ENCODE results near the gene TCERG1L.
"Not testable (repeated sequence)": the region's sequence is repeated elsewhere in the genome, so short reads cannot be mapped to it uniquely, and the experiment has no call there.

TCERG1L gene

GRCh38 chr10:131158695-131159094 is 152.8 kb downstream of the TCERG1L start:
- in situ Hi-C loops (cut with HindIII; ENCODE audit: low pct_unique_long_range_greater_than_20kb, low sequenced_read_pairs), result no loop called here
- no peak for DNase-seq (ENCODE audit: low read depth in 1 of 2, low spot score in 1 of 2)
- no peak for TF ChIP-seq JUND (IDR thresholded peaks at IDR 0.05; ENCODE audit: low read depth)

GRCh38 chr10:131157899-131158298 is 153.6 kb downstream of the TCERG1L start:
- in situ Hi-C loops (cut with HindIII; ENCODE audit: low pct_unique_long_range_greater_than_20kb, low sequenced_read_pairs), result no loop called here
- DNase-seq (ENCODE audit: low read depth in 1 of 2, low spot score in 1 of 2), result no peak
- TF ChIP-seq JUND (IDR thresholded peaks at IDR 0.05; ENCODE audit: low read depth), result no peak

DNA sequence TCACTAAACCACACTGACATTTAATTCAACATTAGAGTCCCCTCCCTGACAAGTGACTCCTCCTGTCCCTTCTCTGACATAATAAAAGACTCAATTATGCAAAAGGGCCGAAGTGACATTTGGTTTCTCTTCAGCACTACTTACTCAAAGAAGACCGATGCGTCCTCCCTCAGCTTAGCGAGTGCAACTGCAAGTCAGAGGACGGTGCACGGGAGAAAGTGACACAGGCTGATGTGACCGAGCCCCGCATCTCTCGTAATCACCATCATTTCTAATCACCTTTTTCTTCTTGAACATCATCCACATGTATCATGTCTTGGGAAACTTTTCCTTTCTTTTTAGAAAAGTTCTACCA is 155.7 kb downstream of the TCERG1L start:
- TF ChIP-seq JUND (IDR thresholded peaks at IDR 0.05; ENCODE audit: low read depth), result no peak
- in situ Hi-C loops (cut with HindIII; ENCODE audit: low pct_unique_long_range_greater_than_20kb, low sequenced_read_pairs), result no loop called here
- peak in 1 of 2 experiments; percentile 47 for DNase-seq (ENCODE audit: low read depth in 1 of 2, low spot score in 1 of 2)

- TF ChIP-seq JUND (IDR thresholded peaks at IDR 0.05; ENCODE audit: low read depth), result no peak
- in situ Hi-C loops (cut with HindIII; ENCODE audit: low pct_unique_long_range_greater_than_20kb, low sequenced_read_pairs), result no loop called here
- DNase-seq (ENCODE audit: low read depth in 1 of 2, low spot score in 1 of 2), result no peak
Observed at GRCh38 chr10:131155218-131155875, 156.2 kb downstream of the TCERG1L start.

GRCh38 chr10:131154306-131155025 is 157.1 kb downstream of the TCERG1L start:
- in situ Hi-C loops (cut with HindIII; ENCODE audit: low pct_unique_long_range_greater_than_20kb, low sequenced_read_pairs), result no loop called here
- DNase-seq (ENCODE audit: low read depth in 1 of 2, low spot score in 1 of 2), result no peak
- no peak for TF ChIP-seq JUND (IDR thresholded peaks at IDR 0.05; ENCODE audit: low read depth)

GRCh38 chr10:131152456-131152855 is 159.1 kb downstream of the TCERG1L start:
- in situ Hi-C loops (cut with HindIII; ENCODE audit: low pct_unique_long_range_greater_than_20kb, low sequenced_read_pairs); DNase-seq (ENCODE audit: low read depth in 1 of 2, low spot score in 1 of 2): not testable (repeated sequence)

- DNase-seq (ENCODE audit: low read depth in 1 of 2, low spot score in 1 of 2), result no peak
- no peak for TF ChIP-seq JUND (IDR thresholded peaks at IDR 0.05; ENCODE audit: low read depth)
- in situ Hi-C loops (cut with HindIII; ENCODE audit: low pct_unique_long_range_greater_than_20kb, low sequenced_read_pairs), result no loop called here
Observed at GRCh38 chr10:131150126-131150525, 161.4 kb downstream of the TCERG1L start.

DNA sequence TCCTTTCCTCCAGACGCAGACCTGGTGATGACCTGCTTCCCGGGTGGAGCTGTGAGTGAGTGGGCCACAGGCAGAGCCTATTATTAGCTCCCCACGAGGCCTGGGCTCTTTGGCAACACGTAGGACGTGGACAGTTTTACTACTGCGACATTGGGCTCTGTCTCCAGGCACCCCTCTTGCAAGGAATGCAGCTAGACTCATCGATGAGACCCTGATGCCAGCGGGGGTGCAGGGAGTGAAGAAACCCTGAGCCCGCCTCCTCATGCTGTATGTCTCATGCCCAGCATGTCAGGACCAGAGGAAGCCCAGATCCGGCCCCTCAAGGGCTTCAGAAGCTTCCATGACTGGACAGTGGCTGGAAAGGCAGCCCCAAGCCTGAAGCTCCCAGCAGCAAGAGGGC is 161.9 kb downstream of the TCERG1L start:
- in situ Hi-C loops (cut with HindIII; ENCODE audit: low pct_unique_long_range_greater_than_20kb, low sequenced_read_pairs), result no loop called here
- no peak for DNase-seq (ENCODE audit: low read depth in 1 of 2, low spot score in 1 of 2)
- TF ChIP-seq JUND (IDR thresholded peaks at IDR 0.05; ENCODE audit: low read depth), result no peak

GRCh38 chr10:131149111-131149510 is 162.4 kb downstream of the TCERG1L start:
- no peak for TF ChIP-seq JUND (IDR thresholded peaks at IDR 0.05; ENCODE audit: low read depth)
- DNase-seq (ENCODE audit: low read depth in 1 of 2, low spot score in 1 of 2), result no peak
- in situ Hi-C loops (cut with HindIII; ENCODE audit: low pct_unique_long_range_greater_than_20kb, low sequenced_read_pairs), result no loop called here

- no peak for TF ChIP-seq JUND (IDR thresholded peaks at IDR 0.05; ENCODE audit: low read depth)
- no peak for DNase-seq (ENCODE audit: low read depth in 1 of 2, low spot score in 1 of 2)
- in situ Hi-C loops (cut with HindIII; ENCODE audit: low pct_unique_long_range_greater_than_20kb, low sequenced_read_pairs), result no loop called here
Observed at GRCh38 chr10:131148270-131148669, 163.3 kb downstream of the TCERG1L start.

GRCh38 chr10:131147301-131147975 is 164.1 kb downstream of the TCERG1L start:
- in situ Hi-C loops (cut with HindIII; ENCODE audit: low pct_unique_long_range_greater_than_20kb, low sequenced_read_pairs), result no loop called here
- DNase-seq (ENCODE audit: low read depth in 1 of 2, low spot score in 1 of 2), result no peak
- no peak for TF ChIP-seq JUND (IDR thresholded peaks at IDR 0.05; ENCODE audit: low read depth)

- in situ Hi-C loops (cut with HindIII; ENCODE audit: low pct_unique_long_range_greater_than_20kb, low sequenced_read_pairs), result no loop called here
- TF ChIP-seq JUND (IDR thresholded peaks at IDR 0.05; ENCODE audit: low read depth), result no peak
- DNase-seq (ENCODE audit: low read depth in 1 of 2, low spot score in 1 of 2), result no peak
Observed at GRCh38 chr10:131146790-131147189, 164.7 kb downstream of the TCERG1L start.

- no peak for DNase-seq (ENCODE audit: low read depth in 1 of 2, low spot score in 1 of 2)
- no peak for TF ChIP-seq JUND (IDR thresholded peaks at IDR 0.05; ENCODE audit: low read depth)
- in situ Hi-C loops (cut with HindIII; ENCODE audit: low pct_unique_long_range_greater_than_20kb, low sequenced_read_pairs), result no loop called here
Observed at GRCh38 chr10:131145756-131146155, 165.8 kb downstream of the TCERG1L start.
